HepG2 (cell line): ENCODE measurements around the gene GFY. TPM values are rescaled to one million over a fixed set of nuclear protein-coding genes. Genes with fewer than 3 reads are reported as not detected.

Experiments used
- ATF7 ChIP-seq, 2 experiments: fragments of 450-650 bp in 1 of 2; sonication (generic) in 1 of 2; formaldehyde crosslinking in 1 of 2; IDR thresholded peaks; 2 replicates each; pipeline versions ENCODE4 v1.4.0 to v1.6.1; 2016 to 2020; ENCODE audit warnings: antibody characterized with exemption in 1 of 2, mild to moderate bottlenecking in 1 of 2, missing genetic modification reagents in 1 of 2
- CAMTA2 ChIP-seq: sonication (generic); formaldehyde crosslinking; IDR thresholded peaks from 2 replicates; pipeline ENCODE4 v1.4.0; 2020; ENCODE audit warnings: mild to moderate bottlenecking, missing genetic modification reagents, borderline replicate concordance
- CEBPB ChIP-seq: IDR thresholded peaks from 2 replicates; pipeline ENCODE4 v1.6.1; 2011; ENCODE audit warnings: low read depth, low read length, improper control_type of control experiment, borderline replicate concordance
- HDAC6 ChIP-seq: fragments of 200-600 bp; sonication (generic); IDR thresholded peaks from 2 replicates; pipeline ENCODE4 v1.7.0; 2017; ENCODE audit warnings: mild to moderate bottlenecking, antibody characterized with exemption, low read length, low read depth
- HOXA3 ChIP-seq: sonication (generic); formaldehyde crosslinking; IDR thresholded peaks from 2 replicates; pipeline ENCODE4 v1.5.0; 2020; ENCODE audit warnings: missing genetic modification reagents
- KMT2B ChIP-seq: IDR thresholded peaks from 2 replicates; pipeline ENCODE4 v1.6.1; 2016; ENCODE audit warnings: missing genetic modification reagents, missing compliant biosample characterization
- MXI1 ChIP-seq: IDR thresholded peaks from 3 replicates; pipeline ENCODE4 v1.6.1; 2012; ENCODE audit warnings: low read depth, low read length, inconsistent platforms, borderline replicate concordance
- PAF1 ChIP-seq: IDR thresholded peaks from 2 replicates; pipeline ENCODE4 v1.6.1; 2016; ENCODE audit warnings: missing genetic modification reagents, missing compliant biosample characterization
- RBAK ChIP-seq: sonication (generic); formaldehyde crosslinking; IDR thresholded peaks from 2 replicates; pipeline ENCODE4 v1.5.1; 2020; ENCODE audit warnings: mild to moderate bottlenecking, missing genetic modification reagents
- RCOR2 ChIP-seq: IDR thresholded peaks from 2 replicates; pipeline ENCODE4 v1.6.1; 2016; ENCODE audit warnings: missing biosample characterization, missing genetic modification reagents
- SOX6 ChIP-seq, 2 experiments: fragments of 450-650 bp in 1 of 2; sonication (generic) in 1 of 2; formaldehyde crosslinking in 1 of 2; IDR thresholded peaks; 2 replicates each; pipeline versions ENCODE4 v1.4.0 to v1.6.1; 2017 to 2020; ENCODE audit warnings: antibody characterized with exemption in 1 of 2, mild to moderate bottlenecking in 1 of 2, missing genetic modification reagents in 1 of 2
- SSRP1 ChIP-seq: IDR thresholded peaks from 2 replicates; pipeline ENCODE4 v1.6.1; 2016; ENCODE audit warnings: control low read depth
- TMF1 ChIP-seq: sonication (generic); formaldehyde crosslinking; IDR thresholded peaks from 2 replicates; pipeline ENCODE4 v1.8.1; 2022; ENCODE audit warnings: low read depth, missing genetic modification reagents
- ZFP36L2 ChIP-seq: sonication (generic); formaldehyde crosslinking; IDR thresholded peaks from 2 replicates; pipeline ENCODE4 v1.4.0; 2020; ENCODE audit warnings: missing genetic modification reagents
- ZNF263 ChIP-seq: sonication (generic); formaldehyde crosslinking; IDR thresholded peaks from 2 replicates; pipeline ENCODE4 v1.4.0; 2020; ENCODE audit warnings: missing genetic modification reagents
- ZNF431 ChIP-seq: sonication (generic); formaldehyde crosslinking; IDR thresholded peaks from 2 replicates; pipeline ENCODE4 v1.9.0; 2022; ENCODE audit warnings: missing genetic modification reagents, low read depth, mild to moderate bottlenecking, borderline replicate concordance
- ZNF605 ChIP-seq: sonication (generic); formaldehyde crosslinking; IDR thresholded peaks from 2 replicates; pipeline ENCODE4 v1.8.0; 2022; ENCODE audit warnings: mild to moderate bottlenecking, missing genetic modification reagents
- polyA plus RNA-seq, 8 experiments: library from polyadenylated mRNA; depleted of rRNA in 3 of 8; stranded (reverse) in 7 of 8; unstranded in 1 of 8; fragments of >200 nt; fragmentation: Illumina TruSeq in 4 of 8; extraction: Trizol in 4 of 8; gene quantifications; 2 replicates each; pipeline versions ENCODE4 v1.2.1 to v1.2.3, GENCODE V29; 2011 to 2016; ENCODE audit warnings: low read depth in 4 of 8, missing spikeins in 1 of 8, mixed read lengths in 1 of 8; ENCODE audit not compliant: insufficient read depth in 1 of 8
- total RNA-seq, 5 experiments: library from RNA; depleted of rRNA; stranded (reverse); fragments of >200 nt; fragmentation: Illumina TruSeq; extraction: Trizol; gene quantifications; 2 replicates each; pipeline ENCODE4 v1.2.3, GENCODE V29; 2016; ENCODE audit warnings: low read depth in 1 of 5
- TF ChIP-seq, protein P1 (sequence below): sonication (generic); formaldehyde crosslinking; IDR thresholded peaks from one replicate; pipeline ENCODE4 v1.5.1; 2020; ENCODE audit warnings: mild to moderate bottlenecking, missing genetic modification reagents; ENCODE audit errors: not compliant biosample characterization
- TF ChIP-seq, protein P2 (sequence below): sonication (generic); formaldehyde crosslinking; IDR thresholded peaks from 2 replicates; pipeline ENCODE4 v1.5.1; 2020; ENCODE audit warnings: missing genetic modification reagents, mild to moderate bottlenecking, borderline replicate concordance
- TF ChIP-seq, protein P3 (sequence below): sonication (generic); formaldehyde crosslinking; IDR thresholded peaks from 2 replicates; pipeline ENCODE4 v1.4.0; 2020; ENCODE audit warnings: missing genetic modification reagents

Gene GFY
- total and polyA plus RNA-seq, 2 of the 13 experiments (the other 11 are each of a cell fraction or from before 2014, with no cell fraction given), result not detected

DNA sequence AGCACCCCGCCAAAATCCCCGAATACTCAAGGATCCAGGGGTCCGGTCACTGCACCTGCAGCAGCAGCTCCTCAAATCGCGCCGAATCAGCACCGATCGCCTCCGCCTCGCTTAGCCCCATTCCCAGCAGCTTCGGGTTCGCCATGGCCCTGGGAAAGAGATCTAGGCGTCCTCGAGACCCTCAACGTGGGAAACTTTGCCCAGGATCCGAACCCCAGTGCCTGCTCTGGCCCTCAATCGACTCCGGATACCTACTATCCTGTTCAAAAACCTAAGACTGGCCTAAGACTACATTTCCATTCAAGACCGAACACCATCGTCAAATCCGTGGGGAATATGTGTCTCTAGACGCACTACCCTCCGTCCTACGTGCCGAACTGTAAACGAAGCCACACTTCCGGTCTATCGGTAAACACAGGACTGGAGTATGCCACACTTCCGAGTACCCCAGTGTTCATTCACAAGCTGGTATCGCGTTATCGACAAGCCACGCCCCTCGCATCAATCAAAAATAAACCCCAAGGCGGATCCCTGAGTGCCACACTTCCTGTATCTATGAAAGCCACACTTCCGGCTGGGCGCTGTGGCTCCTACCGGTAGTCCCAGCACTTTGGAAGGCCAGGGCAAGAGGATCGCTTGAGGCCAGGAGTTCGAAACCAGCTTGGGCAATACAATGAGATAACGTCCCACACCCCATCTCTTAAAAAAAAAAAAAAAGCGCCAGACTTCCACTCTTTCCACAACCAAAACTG lies 26.4 kb downstream of the GFY start, which contains the start of gene PIH1D1 (continued):
- TF ChIP-seq KMT2B (CRISPR knock-in tag) (peak; percentile 78; the same call in 1 of the 2 replicates), PAF1 (CRISPR knock-in tag) (no peak), HOXA3 (CRISPR knock-in tag) (peak; percentile 45; the same call in 1 of the 2 replicates), SOX6 (IDR thresholded peaks at IDR 0.05) (no peak), SOX6 (CRISPR knock-in tag; IDR thresholded peaks at IDR 0.05) (0 out of 2 replicates have a peak, but pooled peaks have one; percentile 29), ZNF263 (CRISPR knock-in tag) (no peak), MXI1 (peak; percentile 88; the same call in 2 of the 3 replicates), CAMTA2 (CRISPR knock-in tag) (no peak), ZFP36L2 (no peak), RCOR2 (peak; percentile 80), TMF1 (CRISPR knock-in tag) (no peak), SSRP1 (CRISPR knock-in tag) (no peak), HDAC6 (no peak), CEBPB (no peak), ZNF431 (CRISPR knock-in tag) (no peak), RBAK (CRISPR knock-in tag) (no peak), ATF7 (IDR thresholded peaks at IDR 0.05) (no peak), ATF7 (CRISPR knock-in tag; IDR thresholded peaks at IDR 0.05) (no peak), ZNF605 (no peak; the same call in 1 of the 2 replicates)
- TF ChIP-seq, protein P1, sequence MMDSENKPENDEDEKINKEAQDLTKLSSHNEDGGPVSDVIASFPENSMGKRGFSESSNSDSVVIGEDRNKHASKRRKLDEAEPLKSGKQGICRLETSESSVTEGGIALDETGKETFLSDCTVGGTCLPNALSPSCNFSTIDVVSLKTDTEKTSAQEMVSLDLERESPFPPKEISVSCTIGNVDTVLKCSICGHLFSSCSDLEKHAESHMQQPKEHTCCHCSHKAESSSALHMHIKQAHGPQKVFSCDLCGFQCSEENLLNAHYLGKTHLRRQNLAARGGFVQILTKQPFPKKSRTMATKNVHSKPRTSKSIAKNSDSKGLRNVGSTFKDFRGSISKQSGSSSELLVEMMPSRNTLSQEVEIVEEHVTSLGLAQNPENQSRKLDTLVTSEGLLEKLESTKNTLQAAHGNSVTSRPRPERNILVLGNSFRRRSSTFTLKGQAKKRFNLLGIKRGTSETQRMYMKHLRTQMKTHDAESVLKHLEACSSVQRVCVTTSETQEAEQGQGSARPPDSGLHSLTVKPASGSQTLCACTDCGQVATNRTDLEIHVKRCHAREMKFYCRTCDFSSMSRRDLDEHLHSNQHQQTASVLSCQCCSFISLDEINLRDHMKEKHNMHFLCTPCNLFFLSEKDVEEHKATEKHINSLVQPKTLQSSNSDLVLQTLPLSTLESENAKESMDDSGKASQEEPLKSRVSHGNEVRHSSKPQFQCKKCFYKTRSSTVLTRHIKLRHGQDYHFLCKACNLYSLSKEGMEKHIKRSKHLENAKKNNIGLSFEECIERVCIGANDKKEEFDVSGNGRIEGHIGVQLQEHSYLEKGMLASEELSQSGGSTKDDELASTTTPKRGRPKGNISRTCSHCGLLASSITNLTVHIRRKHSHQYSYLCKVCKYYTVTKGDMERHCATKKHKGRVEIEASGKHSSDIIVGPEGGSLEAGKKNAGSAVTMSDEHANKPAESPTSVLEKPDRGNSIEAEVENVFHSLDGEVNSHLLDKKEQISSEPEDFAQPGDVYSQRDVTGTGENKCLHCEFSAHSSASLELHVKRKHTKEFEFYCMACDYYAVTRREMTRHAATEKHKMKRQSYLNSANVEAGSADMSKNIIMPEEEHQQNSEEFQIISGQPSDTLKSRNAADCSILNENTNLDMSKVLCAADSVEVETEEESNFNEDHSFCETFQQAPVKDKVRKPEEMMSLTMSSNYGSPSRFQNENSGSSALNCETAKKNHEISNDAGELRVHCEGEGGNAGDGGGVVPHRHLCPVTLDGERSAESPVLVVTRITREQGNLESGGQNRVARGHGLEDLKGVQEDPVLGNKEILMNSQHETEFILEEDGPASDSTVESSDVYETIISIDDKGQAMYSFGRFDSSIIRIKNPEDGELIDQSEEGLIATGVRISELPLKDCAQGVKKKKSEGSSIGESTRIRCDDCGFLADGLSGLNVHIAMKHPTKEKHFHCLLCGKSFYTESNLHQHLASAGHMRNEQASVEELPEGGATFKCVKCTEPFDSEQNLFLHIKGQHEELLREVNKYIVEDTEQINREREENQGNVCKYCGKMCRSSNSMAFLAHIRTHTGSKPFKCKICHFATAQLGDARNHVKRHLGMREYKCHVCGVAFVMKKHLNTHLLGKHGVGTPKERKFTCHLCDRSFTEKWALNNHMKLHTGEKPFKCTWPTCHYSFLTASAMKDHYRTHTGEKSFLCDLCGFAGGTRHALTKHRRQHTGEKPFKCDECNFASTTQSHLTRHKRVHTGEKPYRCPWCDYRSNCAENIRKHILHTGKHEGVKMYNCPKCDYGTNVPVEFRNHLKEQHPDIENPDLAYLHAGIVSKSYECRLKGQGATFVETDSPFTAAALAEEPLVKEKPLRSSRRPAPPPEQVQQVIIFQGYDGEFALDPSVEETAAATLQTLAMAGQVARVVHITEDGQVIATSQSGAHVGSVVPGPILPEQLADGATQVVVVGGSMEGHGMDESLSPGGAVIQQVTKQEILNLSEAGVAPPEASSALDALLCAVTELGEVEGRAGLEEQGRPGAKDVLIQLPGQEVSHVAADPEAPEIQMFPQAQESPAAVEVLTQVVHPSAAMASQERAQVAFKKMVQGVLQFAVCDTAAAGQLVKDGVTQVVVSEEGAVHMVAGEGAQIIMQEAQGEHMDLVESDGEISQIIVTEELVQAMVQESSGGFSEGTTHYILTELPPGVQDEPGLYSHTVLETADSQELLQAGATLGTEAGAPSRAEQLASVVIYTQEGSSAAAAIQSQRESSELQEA (CRISPR knock-in tag), result no peak
- TF ChIP-seq, protein P2, sequence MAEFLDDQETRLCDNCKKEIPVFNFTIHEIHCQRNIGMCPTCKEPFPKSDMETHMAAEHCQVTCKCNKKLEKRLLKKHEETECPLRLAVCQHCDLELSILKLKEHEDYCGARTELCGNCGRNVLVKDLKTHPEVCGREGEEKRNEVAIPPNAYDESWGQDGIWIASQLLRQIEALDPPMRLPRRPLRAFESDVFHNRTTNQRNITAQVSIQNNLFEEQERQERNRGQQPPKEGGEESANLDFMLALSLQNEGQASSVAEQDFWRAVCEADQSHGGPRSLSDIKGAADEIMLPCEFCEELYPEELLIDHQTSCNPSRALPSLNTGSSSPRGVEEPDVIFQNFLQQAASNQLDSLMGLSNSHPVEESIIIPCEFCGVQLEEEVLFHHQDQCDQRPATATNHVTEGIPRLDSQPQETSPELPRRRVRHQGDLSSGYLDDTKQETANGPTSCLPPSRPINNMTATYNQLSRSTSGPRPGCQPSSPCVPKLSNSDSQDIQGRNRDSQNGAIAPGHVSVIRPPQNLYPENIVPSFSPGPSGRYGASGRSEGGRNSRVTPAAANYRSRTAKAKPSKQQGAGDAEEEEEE (CRISPR knock-in tag), result no peak
- TF ChIP-seq, protein P3, sequence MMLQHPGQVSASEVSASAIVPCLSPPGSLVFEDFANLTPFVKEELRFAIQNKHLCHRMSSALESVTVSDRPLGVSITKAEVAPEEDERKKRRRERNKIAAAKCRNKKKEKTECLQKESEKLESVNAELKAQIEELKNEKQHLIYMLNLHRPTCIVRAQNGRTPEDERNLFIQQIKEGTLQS (CRISPR knock-in tag), result no peak
